HUES6 (cell line): ENCODE results near the gene CLCN7.
"Not testable (repeated sequence)": the region's sequence is repeated elsewhere in the genome, so short reads cannot be mapped to it uniquely, and the experiment has no call there.

Experiments
- H3K27ac ChIP-seq: 2 replicates; pipeline ENCODE4 v1.7.0; 2013; ENCODE audit warnings: low read depth, mild to moderate bottlenecking, low read length, inconsistent platforms
- H3K27me3 ChIP-seq: 2 replicates; pipeline ENCODE4 v1.6.1; 2013; ENCODE audit warnings: low read length; ENCODE audit not compliant: control insufficient read depth, insufficient read depth
- H3K36me3 ChIP-seq: 2 replicates; pipeline ENCODE4 v1.6.1; 2013; ENCODE audit warnings: low read length; ENCODE audit not compliant: control insufficient read depth, insufficient read depth
- H3K4me1 ChIP-seq: 2 replicates; pipeline ENCODE4 v1.6.1; 2013; ENCODE audit warnings: low read length; ENCODE audit not compliant: control insufficient read depth, insufficient read depth
- H3K4me3 ChIP-seq: 2 replicates; pipeline ENCODE4 v1.5.1; 2013; ENCODE audit warnings: low read depth, low read length
- H3K9ac ChIP-seq: one replicate; pipeline ENCODE4 v1.6.1; 2013; ENCODE audit warnings: mild to moderate bottlenecking, low read length
- H3K9me3 ChIP-seq: 2 replicates; pipeline ENCODE4 v1.6.1; 2013; ENCODE audit warnings: low read depth, low read length; ENCODE audit not compliant: control insufficient read depth, insufficient read depth

The CLCN7 gene

DNA sequence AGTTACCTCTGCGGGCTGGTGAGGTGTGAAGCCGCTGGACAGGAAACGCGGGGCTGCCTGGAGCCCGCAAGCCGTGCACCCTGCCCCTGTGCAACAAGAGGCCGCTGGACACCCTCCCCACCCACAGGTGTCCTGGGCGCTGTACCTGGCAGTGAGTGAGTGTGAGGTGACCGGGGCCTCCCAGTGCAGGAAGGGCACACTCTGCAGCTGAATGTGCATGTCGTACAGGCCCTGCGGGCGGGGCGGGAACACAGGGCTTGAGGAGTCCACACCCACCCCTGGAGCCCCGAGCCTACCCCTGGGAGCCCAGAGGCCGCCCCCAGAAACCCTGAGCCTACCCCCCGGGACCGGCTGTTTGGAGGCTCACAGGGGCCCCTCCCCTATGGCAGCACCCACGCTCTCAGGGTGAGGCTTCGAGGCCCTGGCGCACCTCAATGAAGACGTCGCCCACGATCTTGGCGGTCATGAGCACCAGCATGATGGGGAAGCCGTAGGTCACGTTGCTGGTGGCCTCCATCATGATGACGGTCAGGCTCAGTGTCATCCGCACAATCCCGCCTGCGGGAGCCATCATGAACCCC, 26.2 kb downstream of the CLCN7 start:
- Histone ChIP-seq H3K27me3 (no peaks in the 10 kb centered on the region), H3K9me3 (no peaks in the 10 kb centered on the region), H3K4me3 (no peak overlapping the region), H3K9ac (no peak overlapping the region), H3K4me1 (no peaks in the 10 kb centered on the region), H3K36me3 (peaks cover 70% of the 10 kb centered on the region), H3K27ac (no peak overlapping the region)

DNA sequence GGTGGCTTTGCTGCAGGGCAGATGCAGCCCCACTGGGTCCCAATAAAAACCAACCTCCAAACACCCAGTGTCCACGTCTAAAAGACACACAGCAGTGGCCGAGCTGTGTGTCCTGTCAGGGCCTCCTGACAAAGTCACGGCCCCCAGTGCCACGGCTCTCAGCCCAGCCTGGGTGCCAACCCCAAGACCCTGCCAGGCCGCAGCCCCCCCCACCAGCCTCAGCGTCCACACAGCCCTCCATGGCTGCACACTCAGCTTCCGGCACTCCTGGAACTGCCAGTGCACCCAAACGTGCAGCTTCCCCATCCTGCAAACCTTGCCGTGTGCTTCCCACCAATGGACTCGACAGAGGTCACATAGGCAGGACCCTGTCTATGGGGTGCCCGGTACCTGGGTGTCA, 26.9 kb downstream of the CLCN7 start:
- Histone ChIP-seq H3K27ac (no peak overlapping the region), H3K36me3 (peaks cover 65% of the 10 kb centered on the region), H3K4me3 (no peak overlapping the region), H3K27me3 (no peaks in the 10 kb centered on the region), H3K9ac (no peak overlapping the region), H3K4me1 (no peaks in the 10 kb centered on the region), H3K9me3 (no peaks in the 10 kb centered on the region)

DNA sequence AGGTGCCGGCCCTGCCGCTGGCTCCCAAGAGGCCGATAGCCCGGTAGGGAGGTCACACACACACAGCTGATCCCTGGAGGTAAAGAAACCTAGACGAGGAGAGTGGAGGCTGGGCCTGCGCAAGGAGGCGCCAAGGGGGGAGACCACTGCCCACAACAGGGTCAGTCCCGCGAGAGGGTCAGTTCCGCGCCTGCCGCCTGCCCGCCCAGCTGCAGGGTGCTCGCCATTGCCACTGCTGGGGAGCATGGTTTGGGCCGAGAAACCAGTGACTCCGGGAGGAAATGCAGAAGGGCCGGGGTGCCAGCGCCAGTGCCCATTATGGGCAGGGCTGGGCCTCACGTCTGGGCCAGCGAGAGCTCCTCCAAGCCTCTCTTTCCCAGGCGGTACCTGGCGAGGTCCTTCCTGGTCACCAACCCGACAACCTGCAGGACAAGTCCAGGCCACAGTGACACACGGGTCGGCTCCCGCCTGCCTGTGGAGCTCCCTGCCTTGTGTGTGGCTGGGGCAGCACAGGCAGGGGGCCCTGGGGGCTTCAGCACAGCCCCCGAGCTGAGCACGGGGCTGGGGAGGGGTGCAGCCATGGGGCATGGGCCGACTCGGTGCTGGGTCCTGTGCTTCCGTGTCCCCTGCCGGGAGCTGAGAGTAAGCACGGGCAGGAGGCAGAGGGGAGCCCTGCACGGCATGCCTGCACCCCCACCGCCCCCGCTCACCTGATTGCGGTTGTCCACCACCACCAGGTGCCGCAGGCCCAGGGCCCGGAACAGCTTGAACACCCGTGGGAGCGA, 28.3 kb downstream of the CLCN7 start:
- H3K36me3 ChIP-seq, result peaks cover 53% of the 10 kb centered on the region
- no peak overlapping the region for H3K9ac ChIP-seq
- H3K4me1 ChIP-seq, result no peaks in the 10 kb centered on the region
- no peak overlapping the region for H3K27ac ChIP-seq
- no peaks in the 10 kb centered on the region for H3K27me3 ChIP-seq
- H3K9me3 ChIP-seq, result no peaks in the 10 kb centered on the region
- H3K4me3 ChIP-seq, result no peak overlapping the region

DNA sequence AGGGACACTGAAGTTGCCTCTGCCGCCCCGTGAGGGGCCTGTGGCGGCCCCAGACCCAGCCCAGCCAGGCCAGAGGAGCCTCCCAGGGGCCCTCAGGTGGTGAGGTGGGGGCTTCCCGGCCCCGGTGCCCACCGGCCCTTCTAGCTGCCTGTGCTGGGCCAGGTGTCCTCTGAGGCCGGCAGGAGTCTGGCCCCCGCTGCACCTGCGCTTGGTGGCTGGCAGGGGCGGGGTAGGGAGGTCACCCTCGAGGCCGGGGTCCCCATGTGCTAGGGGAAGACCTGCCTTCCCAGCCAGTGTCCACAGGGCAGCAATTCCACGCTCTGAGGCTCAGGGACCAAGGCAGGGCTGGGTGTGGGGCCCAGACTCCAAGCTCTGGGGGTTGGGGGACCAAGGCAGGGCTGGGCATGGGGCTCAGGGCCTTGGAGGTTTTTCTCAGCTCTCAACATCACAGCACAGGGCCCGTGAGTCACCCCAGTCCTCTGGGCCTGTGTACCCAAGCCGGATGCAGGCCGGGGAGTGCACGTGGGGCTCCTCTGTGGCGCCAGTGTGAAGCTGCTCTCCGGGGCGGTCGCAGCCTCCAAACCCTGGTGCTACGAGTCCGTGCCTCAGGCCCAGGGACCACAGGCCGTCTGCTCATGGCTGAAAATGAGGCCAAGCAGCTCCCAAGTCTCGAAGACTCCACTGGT, 29.2 kb downstream of the CLCN7 start:
- no peaks in the 10 kb centered on the region for H3K27me3 ChIP-seq
- H3K27ac ChIP-seq, result no peak overlapping the region
- H3K9me3 ChIP-seq, result no peaks in the 10 kb centered on the region
- H3K4me1 ChIP-seq, result no peaks in the 10 kb centered on the region
- H3K4me3 ChIP-seq, result no peak overlapping the region
- peaks cover 45% of the 10 kb centered on the region for H3K36me3 ChIP-seq
- H3K9ac ChIP-seq, result no peak overlapping the region

DNA sequence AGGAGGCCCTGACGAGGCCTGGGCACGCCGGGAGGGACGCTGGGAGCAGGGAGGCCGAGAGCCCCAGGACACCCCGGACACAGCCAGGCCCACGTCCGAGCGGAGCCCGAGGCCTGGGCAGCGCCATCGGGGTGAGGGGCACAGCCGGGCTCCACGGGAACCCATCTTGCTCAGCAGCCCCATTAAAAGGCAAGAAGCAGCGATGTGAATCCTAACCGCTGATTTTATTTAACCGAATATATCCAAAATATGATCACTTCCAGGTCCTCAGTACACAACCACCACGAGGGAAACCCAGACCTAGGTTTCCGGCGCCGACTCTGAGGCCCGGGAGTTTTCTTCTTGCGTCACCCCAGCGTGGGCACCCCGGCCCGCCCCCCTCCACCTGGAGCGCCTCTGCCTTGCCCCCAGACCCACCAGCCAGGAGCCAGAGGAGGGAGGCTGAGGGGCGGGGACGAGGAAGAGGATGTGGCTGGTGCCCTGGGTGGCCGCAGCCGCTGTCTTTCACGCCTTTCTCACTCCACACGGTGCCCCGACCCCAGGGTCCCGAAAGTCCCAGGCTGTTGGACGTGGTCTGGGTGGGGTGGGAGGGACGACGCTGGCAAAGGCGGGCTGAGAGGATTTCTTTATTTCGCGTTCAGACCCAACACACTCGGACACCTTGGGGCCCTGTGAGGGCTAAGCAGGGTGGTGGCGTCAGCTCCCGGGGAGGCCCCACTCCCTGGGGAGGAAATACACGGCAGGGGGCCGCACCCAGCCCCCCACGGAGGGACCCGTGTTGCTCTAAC, 29.9 kb downstream of the CLCN7 start:
- H3K9ac ChIP-seq, result no peak overlapping the region
- H3K4me3 ChIP-seq, result no peak overlapping the region
- H3K27me3 ChIP-seq, result no peaks in the 10 kb centered on the region
- H3K36me3 ChIP-seq, result peaks cover 39% of the 10 kb centered on the region
- H3K4me1 ChIP-seq, result no peaks in the 10 kb centered on the region
- H3K27ac ChIP-seq, result peak overlapping the region; percentile 53; the same call in 1 of the 2 replicates
- no peaks in the 10 kb centered on the region for H3K9me3 ChIP-seq

DNA sequence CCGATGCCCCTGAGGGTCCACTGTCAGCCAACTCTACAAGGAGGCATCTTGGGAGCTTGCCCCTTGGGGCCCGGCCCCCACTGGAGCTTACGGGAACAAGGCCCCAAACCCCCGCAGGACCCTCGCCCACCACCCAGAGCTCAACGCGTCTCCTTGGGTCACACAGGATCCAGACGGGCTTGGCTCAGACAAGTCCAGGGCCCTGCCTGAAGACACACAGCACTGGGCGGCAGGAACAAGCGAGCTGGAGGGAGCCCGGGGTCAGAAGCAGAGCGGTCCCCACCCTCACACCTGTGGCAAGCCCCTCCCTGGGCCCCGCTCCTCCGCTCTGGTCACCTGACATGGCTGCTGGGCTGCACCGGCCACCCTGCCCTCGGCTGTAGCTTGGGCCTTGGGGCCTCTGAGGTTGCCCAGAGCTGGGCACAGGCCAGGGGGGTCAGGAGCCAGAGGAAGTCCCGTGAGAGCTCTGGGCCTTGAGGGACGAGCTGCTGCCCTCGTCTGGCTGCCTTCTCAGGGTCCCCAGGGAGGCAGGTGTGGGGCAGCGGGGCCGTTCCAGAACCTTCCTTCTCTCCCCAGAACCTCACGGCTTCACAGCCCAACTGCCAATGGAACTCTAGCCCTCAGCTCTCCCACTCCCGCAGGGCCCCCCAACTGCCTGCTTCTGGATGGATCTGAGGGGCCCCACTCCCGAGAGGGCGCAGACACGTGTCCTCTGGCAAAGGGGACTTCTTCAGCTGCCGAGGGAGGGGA, 30.7 kb downstream of the CLCN7 start, which contains the start of gene CCDC154:
CCDC154 (minus strand) TSS at position 577 of the 750 bp plus-strand sequence; CDS start at position 343, 234 bp downstream.
- H3K9ac ChIP-seq, result no peak within 1 kb of the TSS
- no peak within 1 kb of the TSS for H3K4me3 ChIP-seq
- no peaks in the 10 kb centered on the region for H3K9me3 ChIP-seq
- H3K36me3 ChIP-seq, result peaks cover 31% of the 10 kb centered on the region
- H3K27ac ChIP-seq, result peak within 1 kb of the TSS; percentile 53; the same call in 1 of the 2 replicates
- no peaks in the 10 kb centered on the region for H3K27me3 ChIP-seq
- H3K4me1 ChIP-seq, result no peaks in the 10 kb centered on the region

DNA sequence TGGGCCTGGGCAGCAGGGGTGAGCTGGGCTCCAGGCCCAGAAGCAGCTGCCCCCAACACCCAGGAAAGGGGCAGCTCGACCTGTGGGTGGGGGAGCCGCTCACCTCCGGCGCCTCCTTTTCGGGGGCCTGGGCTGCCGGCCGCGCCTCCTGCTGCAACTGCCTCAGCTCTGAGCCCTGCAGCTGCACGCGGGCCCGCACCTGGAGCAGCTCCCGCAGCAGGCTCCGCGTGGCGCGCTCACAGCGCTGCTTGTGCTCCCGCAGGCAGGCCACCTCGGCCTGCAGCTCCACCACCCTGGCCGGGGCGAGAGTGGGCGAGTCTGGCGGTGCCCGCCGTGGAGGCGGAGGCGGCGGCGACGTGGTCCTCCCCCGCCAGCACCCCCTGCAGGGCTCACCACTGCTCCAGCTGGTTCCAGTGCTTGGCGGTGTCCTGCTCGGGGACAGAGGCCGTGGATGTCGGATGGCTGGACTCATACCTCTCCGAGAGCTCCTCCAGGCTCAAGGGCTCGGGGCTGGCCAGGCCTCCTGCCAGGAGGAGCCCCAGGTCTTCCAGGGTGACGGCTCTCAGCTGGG, 31.3 kb downstream of the CLCN7 start:
- Histone ChIP-seq H3K9ac (no peak overlapping the region), H3K36me3 (peaks cover 25% of the 10 kb centered on the region), H3K27ac (no peak overlapping the region), H3K27me3 (no peaks in the 10 kb centered on the region), H3K4me1 (no peaks in the 10 kb centered on the region), H3K9me3 (no peaks in the 10 kb centered on the region), H3K4me3 (no peak overlapping the region)

DNA sequence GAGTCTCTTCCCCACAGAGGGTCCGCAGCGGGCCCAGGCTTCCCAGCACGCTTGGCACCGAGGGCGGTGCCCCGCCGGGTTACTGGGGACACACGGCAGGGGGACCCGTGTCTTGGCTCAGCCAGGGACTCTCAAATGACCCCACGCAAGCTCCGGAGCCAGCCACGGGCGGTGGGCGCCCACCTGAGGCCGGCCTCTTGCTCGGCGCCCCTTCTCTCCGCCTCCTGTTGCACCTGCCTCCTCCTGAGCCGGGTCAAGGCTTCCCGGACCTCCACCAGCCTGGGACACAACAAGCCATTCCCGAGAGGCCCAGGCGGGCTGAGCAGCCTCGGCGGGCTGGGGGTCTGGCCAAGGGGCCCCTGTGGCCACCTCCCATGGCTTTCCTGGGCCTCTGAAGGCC, 32.1 kb downstream of the CLCN7 start:
- H3K27me3 ChIP-seq, result no peaks in the 10 kb centered on the region
- H3K36me3 ChIP-seq, result peaks cover 17% of the 10 kb centered on the region
- no peaks in the 10 kb centered on the region for H3K4me1 ChIP-seq
- H3K4me3 ChIP-seq, result no peak overlapping the region
- H3K9ac ChIP-seq, result no peak overlapping the region
- H3K9me3 ChIP-seq, result no peaks in the 10 kb centered on the region
- H3K27ac ChIP-seq, result no peak overlapping the region

DNA sequence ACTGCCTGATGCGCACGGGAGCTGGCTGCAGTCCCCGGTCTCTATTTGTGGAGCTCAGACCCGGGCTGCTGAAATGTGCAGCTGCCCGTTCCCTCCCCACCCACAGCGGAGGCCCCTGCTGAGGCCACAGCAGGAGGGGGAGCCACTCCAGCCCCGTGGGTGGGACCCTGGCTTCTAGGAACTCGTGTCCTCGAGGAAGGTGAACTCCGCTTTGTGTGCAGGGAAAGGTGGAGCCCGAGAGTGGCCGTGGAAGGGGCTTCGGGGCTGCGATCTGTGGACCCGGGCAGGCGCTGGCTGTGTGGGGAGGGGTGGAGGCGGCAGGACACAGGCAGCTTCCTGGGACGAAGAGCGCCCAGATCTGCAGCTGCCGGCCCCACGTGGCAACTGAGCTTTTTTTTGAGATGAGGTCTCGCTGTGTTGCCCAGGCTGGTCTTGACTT, 33.4 kb downstream of the CLCN7 start:
- Histone ChIP-seq H3K36me3 (peaks cover 9% of the 10 kb centered on the region), H3K9ac (no peak overlapping the region)

DNA sequence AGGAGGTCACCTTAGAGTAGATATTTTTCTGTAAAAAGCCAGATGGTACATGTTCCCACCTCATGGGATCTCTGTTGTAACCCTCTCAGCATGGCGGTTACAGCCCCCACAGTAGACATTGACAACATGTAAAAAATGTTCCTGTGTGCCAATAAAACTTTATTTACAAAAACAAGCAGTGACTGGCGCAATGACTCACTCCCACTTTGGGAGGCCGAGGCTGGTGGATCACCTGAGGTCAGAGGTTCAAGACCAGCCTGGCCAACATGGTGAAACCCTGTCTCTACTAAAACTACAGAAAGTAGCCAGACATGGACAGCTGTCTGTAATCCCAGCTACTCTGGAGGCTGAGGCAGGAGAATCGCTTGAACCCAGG, 35.1 kb downstream of the CLCN7 start:
- not testable (repeated sequence) for H3K27ac ChIP-seq, H3K4me3 ChIP-seq, H3K4me1 ChIP-seq, H3K36me3 ChIP-seq, H3K9ac ChIP-seq, H3K27me3 ChIP-seq, H3K9me3 ChIP-seq

More for the DNA sequence above, 33.4 kb downstream of the CLCN7 start:
- Histone ChIP-seq H3K4me1 (no peaks in the 10 kb centered on the region), H3K9me3 (no peaks in the 10 kb centered on the region), H3K4me3 (no peak overlapping the region), H3K27me3 (no peaks in the 10 kb centered on the region), H3K27ac (no peak overlapping the region)
